GM19193 (cell line): ENCODE measurements around the gene BEND6.

Experiments
- POLR2A ChIP-seq: IDR thresholded peaks from 4 replicates; pipeline ENCODE4 v1.6.1; 2011; ENCODE audit not compliant: insufficient read depth, insufficient read length; ENCODE audit errors: extremely low read depth

Gene BEND6

GRCh38 chr6:56954403-56955170 is at the start of gene BEND6:
Gene BEND6 (plus strand): TSS chr6:56955107. CDS start chr6:56981811, 26,704 bp downstream.
- peak; percentile 24 for TF ChIP-seq POLR2A

- no peak for TF ChIP-seq POLR2A
These were observed 49.5 kb upstream of the BEND6 start for GRCh38 chr6:56905378-56905777.

GRCh38 chr6:56906752-56907151 is 48.2 kb upstream of the BEND6 start:
- TF ChIP-seq POLR2A, result no peak

GRCh38 chr6:56909115-56909907 is 45.6 kb upstream of the BEND6 start:
- TF ChIP-seq POLR2A, result no peak

- no peak for TF ChIP-seq POLR2A
These were observed 43.1 kb upstream of the BEND6 start for GRCh38 chr6:56911847-56912246.

- TF ChIP-seq POLR2A, result no peak
These were observed 41.4 kb upstream of the BEND6 start for GRCh38 chr6:56913285-56914074.

- TF ChIP-seq POLR2A, result no peak
These were observed 39.9 kb upstream of the BEND6 start for GRCh38 chr6:56914798-56915658.

GRCh38 chr6:56915832-56916231 is 39.1 kb upstream of the BEND6 start:
- TF ChIP-seq POLR2A, result no peak

- no peak for TF ChIP-seq POLR2A
These were observed 37.9 kb upstream of the BEND6 start for GRCh38 chr6:56916849-56917551.

GRCh38 chr6:56922645-56923044 is 32.3 kb upstream of the BEND6 start:
- TF ChIP-seq POLR2A, result no peak

GRCh38 chr6:56923565-56923964 is 31.3 kb upstream of the BEND6 start:
- TF ChIP-seq POLR2A, result no peak

- no peak for TF ChIP-seq POLR2A
These were observed 27.1 kb upstream of the BEND6 start for GRCh38 chr6:56927538-56928453.

GRCh38 chr6:56930846-56931245 is 24.1 kb upstream of the BEND6 start:
- no peak for TF ChIP-seq POLR2A
